ENCODE measurements around the gene HRH2.

The HRH2 gene

GRCh38 chr5:175735701-175736100 is 77.8 kb downstream of the HRH2 start:
- WGBS (ENCODE audit: insufficient coverage, insufficient read length), result no CpG with 5 or more reads among the region's 11 CpGs
- Histone ChIP-seq H3K4me3 (ENCODE audit: low read length) (no peak overlapping the region), H3K27me3 (ENCODE audit: control insufficient read depth, insufficient read depth, low read length) (no peaks in the 10 kb centered on the region), H3K9me3 (ENCODE audit: control insufficient read depth, insufficient read depth, low read length) (no peaks in the 10 kb centered on the region), H3K4me1 (ENCODE audit: control insufficient read depth, insufficient read depth, low read length) (no peaks in the 10 kb centered on the region), H3K27ac (ENCODE audit: low read length) (no peak overlapping the region), H3K36me3 (ENCODE audit: control insufficient read depth, insufficient read depth, low read length) (no peaks in the 10 kb centered on the region)
- DNase-seq (ENCODE audit: low read depth, low spot score), result no peak

GRCh38 chr5:175736652-175737051 is 78.8 kb downstream of the HRH2 start:
- no peak overlapping the region for H3K27ac ChIP-seq (ENCODE audit: low read length)
- DNase-seq (ENCODE audit: low read depth, low spot score), result no peak
- H3K27me3 ChIP-seq (ENCODE audit: control insufficient read depth, insufficient read depth, low read length), result no peaks in the 10 kb centered on the region
- 0 out of 2 replicates have a peak, but pooled peaks cover 2% of the 10 kb centered on the region for H3K4me1 ChIP-seq (ENCODE audit: control insufficient read depth, insufficient read depth, low read length)
- no peak overlapping the region for H3K4me3 ChIP-seq (ENCODE audit: low read length)
- H3K36me3 ChIP-seq (ENCODE audit: control insufficient read depth, insufficient read depth, low read length), result no peaks in the 10 kb centered on the region
- no CpG with 5 or more reads among the region's 4 CpGs for WGBS (ENCODE audit: insufficient coverage, insufficient read length)
- H3K9me3 ChIP-seq (ENCODE audit: control insufficient read depth, insufficient read depth, low read length), result no peaks in the 10 kb centered on the region

- Histone ChIP-seq H3K9me3 (ENCODE audit: control insufficient read depth, insufficient read depth, low read length) (no peaks in the 10 kb centered on the region), H3K36me3 (ENCODE audit: control insufficient read depth, insufficient read depth, low read length) (no peaks in the 10 kb centered on the region), H3K4me1 (ENCODE audit: control insufficient read depth, insufficient read depth, low read length) (0 out of 2 replicates have a peak, but pooled peaks cover 2% of the 10 kb centered on the region), H3K4me3 (ENCODE audit: low read length) (no peak overlapping the region), H3K27ac (ENCODE audit: low read length) (no peak overlapping the region), H3K27me3 (ENCODE audit: control insufficient read depth, insufficient read depth, low read length) (no peaks in the 10 kb centered on the region)
- DNase-seq (ENCODE audit: low read depth, low spot score), result no peak
- WGBS (ENCODE audit: insufficient coverage, insufficient read length), result no CpG with 5 or more reads among the region's 7 CpGs
Observed at GRCh38 chr5:175737481-175737880, 79.6 kb downstream of the HRH2 start.

GRCh38 chr5:175738126-175738525 is 80.3 kb downstream of the HRH2 start:
- no peaks in the 10 kb centered on the region for H3K27me3 ChIP-seq (ENCODE audit: control insufficient read depth, insufficient read depth, low read length)
- whole genome bisulfite sequencing (ENCODE audit: insufficient coverage, insufficient read length), result no CpG with 5 or more reads among the region's 4 CpGs

GRCh38 chr5:175738602-175739133 is 80.8 kb downstream of the HRH2 start:
- WGBS (ENCODE audit: insufficient coverage, insufficient read length), result no CpG with 5 or more reads among the region's 14 CpGs
- Histone ChIP-seq H3K4me3 (ENCODE audit: low read length) (no peak overlapping the region), H3K9me3 (ENCODE audit: control insufficient read depth, insufficient read depth, low read length) (no peaks in the 10 kb centered on the region), H3K4me1 (ENCODE audit: control insufficient read depth, insufficient read depth, low read length) (0 out of 2 replicates have a peak, but pooled peaks cover 2% of the 10 kb centered on the region), H3K36me3 (ENCODE audit: control insufficient read depth, insufficient read depth, low read length) (no peaks in the 10 kb centered on the region), H3K27ac (ENCODE audit: low read length) (no peak overlapping the region), H3K27me3 (ENCODE audit: control insufficient read depth, insufficient read depth, low read length) (no peaks in the 10 kb centered on the region)
- no peak for DNase-seq (ENCODE audit: low read depth, low spot score)

More at GRCh38 chr5:175738126-175738525, 80.3 kb downstream of the HRH2 start:
- no peak overlapping the region for H3K4me3 ChIP-seq (ENCODE audit: low read length)
- H3K27ac ChIP-seq (ENCODE audit: low read length), result no peak overlapping the region
- DNase-seq (ENCODE audit: low read depth, low spot score), result no peak
- H3K4me1 ChIP-seq (ENCODE audit: control insufficient read depth, insufficient read depth, low read length), result 0 out of 2 replicates have a peak, but pooled peaks cover 2% of the 10 kb centered on the region
- H3K9me3 ChIP-seq (ENCODE audit: control insufficient read depth, insufficient read depth, low read length), result no peaks in the 10 kb centered on the region
- H3K36me3 ChIP-seq (ENCODE audit: control insufficient read depth, insufficient read depth, low read length), result no peaks in the 10 kb centered on the region

- H3K27me3 ChIP-seq (ENCODE audit: control insufficient read depth, insufficient read depth, low read length), result no peaks in the 10 kb centered on the region
- no peak for DNase-seq (ENCODE audit: low read depth, low spot score)
- H3K36me3 ChIP-seq (ENCODE audit: control insufficient read depth, insufficient read depth, low read length), result no peaks in the 10 kb centered on the region
- no peaks in the 10 kb centered on the region for H3K9me3 ChIP-seq (ENCODE audit: control insufficient read depth, insufficient read depth, low read length)
- no peak overlapping the region for H3K4me3 ChIP-seq (ENCODE audit: low read length)
- H3K4me1 ChIP-seq (ENCODE audit: control insufficient read depth, insufficient read depth, low read length), result 0 out of 2 replicates have a peak, but pooled peaks cover 3% of the 10 kb centered on the region
- H3K27ac ChIP-seq (ENCODE audit: low read length), result no peak overlapping the region
- WGBS (ENCODE audit: insufficient coverage, insufficient read length), result no CpG with 5 or more reads among the region's 5 CpGs
Observed at GRCh38 chr5:175740014-175740413, 82.1 kb downstream of the HRH2 start.

GRCh38 chr5:175741556-175741955 is 83.7 kb downstream of the HRH2 start:
- no peak for DNase-seq (ENCODE audit: low read depth, low spot score)
- Histone ChIP-seq H3K4me1 (ENCODE audit: control insufficient read depth, insufficient read depth, low read length) (0 out of 2 replicates have a peak, but pooled peaks cover 3% of the 10 kb centered on the region), H3K27ac (ENCODE audit: low read length) (no peak overlapping the region), H3K36me3 (ENCODE audit: control insufficient read depth, insufficient read depth, low read length) (no peaks in the 10 kb centered on the region), H3K27me3 (ENCODE audit: control insufficient read depth, insufficient read depth, low read length) (no peaks in the 10 kb centered on the region), H3K9me3 (ENCODE audit: control insufficient read depth, insufficient read depth, low read length) (no peaks in the 10 kb centered on the region), H3K4me3 (ENCODE audit: low read length) (no peak overlapping the region)
- no CpG with 5 or more reads among the region's 3 CpGs for WGBS (ENCODE audit: insufficient coverage, insufficient read length)

DNA sequence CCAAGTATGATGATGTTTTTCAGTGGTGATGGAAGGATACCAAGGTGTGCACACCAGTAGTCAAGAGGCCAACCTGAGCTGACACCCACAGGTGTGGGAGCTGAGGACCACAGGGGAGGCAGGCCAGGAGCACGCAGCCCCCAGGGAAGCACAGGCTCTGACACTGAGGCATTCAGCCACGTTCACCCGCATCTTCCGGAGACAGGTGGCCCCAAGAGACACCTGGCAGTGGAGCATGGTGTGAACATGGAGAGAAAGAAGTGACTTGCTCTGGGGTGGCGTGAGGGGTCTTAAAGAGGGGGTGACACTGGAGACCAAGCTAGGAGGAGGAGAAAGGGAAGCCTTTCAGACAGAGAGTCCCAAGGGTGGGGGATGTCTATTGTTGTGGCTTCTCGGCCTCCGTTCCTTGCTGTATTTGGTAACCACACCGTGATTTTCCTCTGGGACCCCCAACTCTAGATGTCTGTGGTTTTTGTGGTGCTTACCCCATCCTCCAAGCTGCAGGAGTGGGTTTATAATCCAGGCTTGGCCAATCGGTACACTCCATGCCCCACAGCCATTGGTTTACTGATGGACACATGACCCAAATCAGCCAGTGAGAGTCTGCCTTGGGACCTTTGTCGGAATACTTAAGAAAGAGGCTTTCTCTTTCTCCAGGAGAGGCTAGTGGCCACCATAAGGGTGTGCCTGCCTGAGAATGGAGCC is 84.6 kb downstream of the HRH2 start:
- Histone ChIP-seq H3K4me1 (ENCODE audit: control insufficient read depth, insufficient read depth, low read length) (0 out of 2 replicates have a peak, but pooled peaks cover 3% of the 10 kb centered on the region), H3K27me3 (ENCODE audit: control insufficient read depth, insufficient read depth, low read length) (no peaks in the 10 kb centered on the region), H3K36me3 (ENCODE audit: control insufficient read depth, insufficient read depth, low read length) (no peaks in the 10 kb centered on the region), H3K4me3 (ENCODE audit: low read length) (no peak overlapping the region), H3K27ac (ENCODE audit: low read length) (no peak overlapping the region), H3K9me3 (ENCODE audit: control insufficient read depth, insufficient read depth, low read length) (no peaks in the 10 kb centered on the region)
- WGBS (ENCODE audit: insufficient coverage, insufficient read length), result no CpG with 5 or more reads among the region's 10 CpGs
- no peak for DNase-seq (ENCODE audit: low read depth, low spot score)

DNA sequence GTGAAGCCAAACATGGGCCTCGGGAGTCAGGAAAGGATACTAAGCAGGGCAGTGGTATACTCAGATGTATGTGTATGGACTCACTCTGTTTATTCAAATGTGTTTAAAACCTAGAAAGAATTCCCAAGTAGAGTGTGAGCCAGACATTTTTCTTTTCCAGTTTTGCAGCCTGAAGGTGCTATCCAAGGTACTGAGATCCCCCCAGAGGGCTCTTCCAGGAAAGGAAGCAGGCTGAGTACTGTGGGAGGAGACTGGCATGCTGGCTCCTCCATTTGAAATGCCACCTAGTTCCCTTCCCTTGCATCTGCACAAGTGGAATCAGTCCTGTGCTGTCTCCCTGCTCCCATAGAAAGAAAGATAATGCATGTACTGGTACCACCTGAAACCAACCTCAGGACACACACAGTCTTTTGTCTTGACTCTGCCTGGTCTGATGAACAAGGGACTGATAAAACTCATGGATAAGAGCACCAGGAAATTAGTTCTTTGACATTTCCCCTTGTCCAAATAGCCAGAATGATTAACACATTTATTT is 85.9 kb downstream of the HRH2 start:
- H3K4me1 ChIP-seq (ENCODE audit: control insufficient read depth, insufficient read depth, low read length), result 0 out of 2 replicates have a peak, but pooled peaks cover 3% of the 10 kb centered on the region
- H3K27me3 ChIP-seq (ENCODE audit: control insufficient read depth, insufficient read depth, low read length), result no peaks in the 10 kb centered on the region
- DNase-seq (ENCODE audit: low read depth, low spot score), result peak; percentile 16
- no peaks in the 10 kb centered on the region for H3K36me3 ChIP-seq (ENCODE audit: control insufficient read depth, insufficient read depth, low read length)
- H3K9me3 ChIP-seq (ENCODE audit: control insufficient read depth, insufficient read depth, low read length), result no peaks in the 10 kb centered on the region
- H3K4me3 ChIP-seq (ENCODE audit: low read length), result no peak overlapping the region
- WGBS (ENCODE audit: insufficient coverage, insufficient read length), result no CpG with 5 or more reads among the region's 1 CpG
- no peak overlapping the region for H3K27ac ChIP-seq (ENCODE audit: low read length)

- Histone ChIP-seq H3K4me1 (ENCODE audit: control insufficient read depth, insufficient read depth, low read length) (0 out of 2 replicates have a peak, but pooled peaks cover 3% of the 10 kb centered on the region), H3K4me3 (ENCODE audit: low read length) (no peak overlapping the region), H3K9me3 (ENCODE audit: control insufficient read depth, insufficient read depth, low read length) (no peaks in the 10 kb centered on the region), H3K36me3 (ENCODE audit: control insufficient read depth, insufficient read depth, low read length) (no peaks in the 10 kb centered on the region), H3K27me3 (ENCODE audit: control insufficient read depth, insufficient read depth, low read length) (no peaks in the 10 kb centered on the region), H3K27ac (ENCODE audit: low read length) (no peak overlapping the region)
- DNase-seq (ENCODE audit: low read depth, low spot score), result no peak
- no CpG with 5 or more reads among the region's 3 CpGs for WGBS (ENCODE audit: insufficient coverage, insufficient read length)
Observed at GRCh38 chr5:175745210-175745609, 87.3 kb downstream of the HRH2 start.

Data from iPS DF 6.9 (cell line).